ENCODE results near the gene C1orf167.
A peak's percentile ranks its signal among the peaks of the same experiment; 100 is the strongest.

Gene C1orf167

GRCh38 chr1:11761988-11762406 lies at the start of gene C1orf167:
TSS of gene C1orf167 (plus strand) at chr1:11762193. CDS start at chr1:11764401, 2,208 bp downstream.
- DNase-seq, result no peak

- DNase-seq, result no peak
These were observed 49.7 kb upstream of the C1orf167 start for GRCh38 chr1:11712285-11712684.

GRCh38 chr1:11713095-11713494 lies 48.9 kb upstream of the C1orf167 start:
- DNase-seq, result no peak

GRCh38 chr1:11714831-11715575 lies 47.0 kb upstream of the C1orf167 start:
- DNase-seq, result no peak

- peak; percentile 43 for DNase-seq
These were observed 42.5 kb upstream of the C1orf167 start for GRCh38 chr1:11719313-11720032.

GRCh38 chr1:11720033-11720376 lies 42.0 kb upstream of the C1orf167 start:
- no peak for DNase-seq

GRCh38 chr1:11720525-11720924 lies 41.5 kb upstream of the C1orf167 start:
- no peak for DNase-seq

- DNase-seq, result no peak
These were observed 40.7 kb upstream of the C1orf167 start for GRCh38 chr1:11721311-11721710.

- no peak for DNase-seq
These were observed 39.5 kb upstream of the C1orf167 start for GRCh38 chr1:11722538-11722937.

- DNase-seq, result no peak
These were observed 36.4 kb upstream of the C1orf167 start for GRCh38 chr1:11725616-11726015.

- DNase-seq, result no peak
These were observed 34.9 kb upstream of the C1orf167 start for GRCh38 chr1:11727119-11727518.

GRCh38 chr1:11728126-11728806 lies 33.7 kb upstream of the C1orf167 start:
- no peak for DNase-seq

GRCh38 chr1:11729155-11729497 lies 32.9 kb upstream of the C1orf167 start:
- DNase-seq, result no peak

- no peak for DNase-seq
These were observed 32.2 kb upstream of the C1orf167 start for GRCh38 chr1:11729498-11730428.

GRCh38 chr1:11730429-11730891 lies 31.5 kb upstream of the C1orf167 start:
- DNase-seq, result peak; percentile 37

GRCh38 chr1:11731691-11732283 lies 30.2 kb upstream of the C1orf167 start:
- peak; percentile 32 for DNase-seq

- DNase-seq, result no peak
These were observed 28.7 kb upstream of the C1orf167 start for GRCh38 chr1:11733306-11733705.

GRCh38 chr1:11735531-11735853 lies 26.5 kb upstream of the C1orf167 start:
- no peak for DNase-seq

- DNase-seq, result peak; percentile 86
These were observed 25.9 kb upstream of the C1orf167 start, which contains the start of gene AGTRAP for GRCh38 chr1:11735854-11736745. TSS of gene AGTRAP (plus strand) at chr1:11736136. CDS start at chr1:11736209, 73 bp downstream.

GRCh38 chr1:11736746-11737639 lies 25.0 kb upstream of the C1orf167 start:
- DNase-seq, result peak; percentile 69

Measured in fibroblast of skin of right quadriceps (primary cell).